Transverse colon (tissue), 4 donors: ENCODE data around the gene CAPN1.

ENCODE experiments used
- EP300 ChIP-seq: sonication (generic); formaldehyde crosslinking; IDR thresholded peaks from one replicate; pipeline ENCODE4 v1.6.1; 2017; ENCODE audit warnings: antibody characterized with exemption, low read depth
- POLR2A ChIP-seq: fragments of 450-650 bp; IDR thresholded peaks from one replicate; pipeline ENCODE4 v1.6.1; 2016; ENCODE audit warnings: antibody characterized with exemption, mild to moderate bottlenecking, moderate library complexity
- POLR2AphosphoS5 ChIP-seq, 3 donors: sonication (generic); formaldehyde crosslinking; IDR thresholded peaks; one replicate each; pipeline ENCODE4 v1.6.1; 2016; ENCODE audit warnings: antibody characterized with exemption in 3 of 3
- TF ChIP-seq, protein P1 (sequence below), 5 experiments: fragments of 200-600 bp in 3 of 5; fragments of 450-650 bp in 2 of 5; sonication (generic) in 3 of 5; IDR thresholded peaks; 1 replicate in 2 of 5; 2 replicates in 3 of 5; pipeline ENCODE4 v1.5.1; 2016 to 2017; ENCODE audit warnings: antibody characterized with exemption in 5 of 5, inconsistent platforms in 3 of 5, mild to moderate bottlenecking in 2 of 5, moderate library complexity in 1 of 5

DNA sequence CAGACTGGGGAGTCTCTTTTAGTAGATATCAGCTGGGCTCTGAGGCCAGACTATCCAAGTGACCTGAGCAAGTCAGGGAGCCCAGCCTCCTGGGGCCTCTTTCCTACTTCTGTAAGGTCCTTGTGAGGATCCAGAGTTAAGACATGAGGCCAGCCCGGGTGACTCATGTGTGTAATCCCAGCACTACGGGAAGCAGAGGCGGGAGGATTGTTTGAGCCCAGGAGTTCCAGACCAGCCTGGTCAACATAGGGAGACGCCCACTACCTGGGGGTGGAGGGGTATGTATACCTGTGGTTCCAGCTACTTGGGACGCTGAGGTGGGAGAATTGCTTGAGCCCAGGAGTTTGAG, 43.2 kb downstream of the CAPN1 start:
- TF ChIP-seq, protein P1, sequence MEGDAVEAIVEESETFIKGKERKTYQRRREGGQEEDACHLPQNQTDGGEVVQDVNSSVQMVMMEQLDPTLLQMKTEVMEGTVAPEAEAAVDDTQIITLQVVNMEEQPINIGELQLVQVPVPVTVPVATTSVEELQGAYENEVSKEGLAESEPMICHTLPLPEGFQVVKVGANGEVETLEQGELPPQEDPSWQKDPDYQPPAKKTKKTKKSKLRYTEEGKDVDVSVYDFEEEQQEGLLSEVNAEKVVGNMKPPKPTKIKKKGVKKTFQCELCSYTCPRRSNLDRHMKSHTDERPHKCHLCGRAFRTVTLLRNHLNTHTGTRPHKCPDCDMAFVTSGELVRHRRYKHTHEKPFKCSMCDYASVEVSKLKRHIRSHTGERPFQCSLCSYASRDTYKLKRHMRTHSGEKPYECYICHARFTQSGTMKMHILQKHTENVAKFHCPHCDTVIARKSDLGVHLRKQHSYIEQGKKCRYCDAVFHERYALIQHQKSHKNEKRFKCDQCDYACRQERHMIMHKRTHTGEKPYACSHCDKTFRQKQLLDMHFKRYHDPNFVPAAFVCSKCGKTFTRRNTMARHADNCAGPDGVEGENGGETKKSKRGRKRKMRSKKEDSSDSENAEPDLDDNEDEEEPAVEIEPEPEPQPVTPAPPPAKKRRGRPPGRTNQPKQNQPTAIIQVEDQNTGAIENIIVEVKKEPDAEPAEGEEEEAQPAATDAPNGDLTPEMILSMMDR (IDR thresholded peaks at IDR 0.05): no peak
- TF ChIP-seq POLR2AphosphoS5 (IDR thresholded peaks at IDR 0.05) (no peak), EP300 (no peak), POLR2A (no peak)
